B cell (primary cell): ENCODE measurements around the gene HSPBP1. TPM values are rescaled to one million over a fixed set of nuclear protein-coding genes. Genes with fewer than 3 reads are reported as not detected.

ENCODE experiments used
- ATAC-seq: fragments of 200-7000 bp; cut with Tn5 transposase; one replicate; pipeline ENCODE4 v1.10.0; 2021; ENCODE audit warnings: low read depth, mild to moderate bottlenecking, moderate number of reproducible peaks, moderate library complexity
- CTCF ChIA-PET: fragments of 350-600 bp; sonication (Branson Sonifier 250); formaldehyde crosslinking; loops from one replicate; lab custom pipeline; 2021; ENCODE audit warnings: antibody characterized with exemption, inconsistent platforms; lab: Charles Lee
- POLR2A ChIA-PET: fragments of 350-600 bp; sonication (Branson Sonifier 250); formaldehyde crosslinking; loops from one replicate; lab custom pipeline; 2021; ENCODE audit warnings: antibody characterized with exemption; lab: Charles Lee
- DNase-seq: peaks from one replicate; pipeline ENCODE4 v3.0.0; 2013
- H2AFZ ChIP-seq: 2 replicates; pipeline ENCODE4 v1.6.1; 2012; ENCODE audit warnings: mild to moderate bottlenecking, low read depth, low read length; ENCODE audit not compliant: insufficient read depth, poor library complexity, severe bottlenecking
- H3K27ac ChIP-seq, 2 donors: 1 replicate in 1 of 2; 2 replicates in 1 of 2; pipeline ENCODE4 v1.5.1; 2012 to 2013; ENCODE audit warnings: low read length in 2 of 2, mild to moderate bottlenecking in 2 of 2, moderate library complexity in 1 of 2
- H3K27me3 ChIP-seq, 4 experiments: fragments of 200-600 bp in 1 of 4; sonication (generic) in 1 of 4; replicated peaks in 1 of 4; 1 replicate in 2 of 4; 2 replicates in 2 of 4; pipeline versions ENCODE4 v1.6.1 to v1.7.0; 2013 to 2016; ENCODE audit warnings: low read length in 3 of 4, mild to moderate bottlenecking in 2 of 4, mixed read lengths in 1 of 4, moderate library complexity in 1 of 4; ENCODE audit not compliant: insufficient read depth in 4 of 4, control insufficient read depth in 3 of 4; ENCODE audit errors: control extremely low read depth in 1 of 4
- H3K36me3 ChIP-seq, 2 experiments: replicated peaks in 1 of 2; 1 replicate in 1 of 2; 2 replicates in 1 of 2; pipeline versions ENCODE4 v1.6.1 to v1.7.1; 2013; ENCODE audit warnings: low read length in 1 of 2; ENCODE audit not compliant: insufficient read depth in 2 of 2, control insufficient read depth in 1 of 2; ENCODE audit errors: control extremely low read depth in 1 of 2, extremely low read depth in 1 of 2
- H3K4me1 ChIP-seq, 2 donors: fragments of 200-600 bp in 1 of 2; sonication (generic) in 1 of 2; 1 replicate in 1 of 2; 2 replicates in 1 of 2; pipeline versions ENCODE4 v1.5.1 to v1.6.1; 2013 to 2017; ENCODE audit warnings: low read length in 2 of 2; ENCODE audit not compliant: control insufficient read depth in 2 of 2, insufficient read depth in 2 of 2
- H3K4me2 ChIP-seq: replicated peaks from 2 replicates; pipeline ENCODE3; 2012; ENCODE audit warnings: mild to moderate bottlenecking, low read depth, low read length; ENCODE audit not compliant: poor library complexity, severe bottlenecking
- H3K4me3 ChIP-seq, 5 experiments: fragments of 200-600 bp in 1 of 5; sonication (generic) in 1 of 5; 1 replicate in 3 of 5; 2 replicates in 2 of 5; pipeline versions ENCODE4 v1.5.1 to v1.7.0; 2011 to 2016; ENCODE audit warnings: low read length in 4 of 5, mild to moderate bottlenecking in 4 of 5, low read depth in 2 of 5, control low read depth in 1 of 5, moderate library complexity in 1 of 5; ENCODE audit not compliant: insufficient read depth in 1 of 5; ENCODE audit errors: control extremely low read depth in 1 of 5, extremely low read depth in 1 of 5
- H3K79me2 ChIP-seq: fragments of 200-600 bp; sonication (generic); one replicate; pipeline ENCODE4 v1.6.0; 2016; ENCODE audit warnings: low read length; ENCODE audit not compliant: control insufficient read depth, insufficient read depth
- H3K9ac ChIP-seq: fragments of 200-600 bp; sonication (generic); 2 replicates; pipeline ENCODE4 v1.6.1; 2017; ENCODE audit warnings: mild to moderate bottlenecking, low read length, moderate library complexity
- H3K9me3 ChIP-seq, 3 donors: one replicate each; pipeline versions ENCODE4 v1.6.1 to v1.7.1; 2013; ENCODE audit warnings: low read length in 2 of 3; ENCODE audit not compliant: control insufficient read depth in 2 of 3, insufficient read depth in 1 of 3; ENCODE audit errors: control extremely low read depth in 1 of 3
- H4K20me1 ChIP-seq: 2 replicates; pipeline ENCODE4 v1.6.0; 2012; ENCODE audit warnings: mild to moderate bottlenecking, low read length; ENCODE audit not compliant: insufficient read depth, control insufficient read depth, poor library complexity, severe bottlenecking
- H3K27ac Mint-ChIP-seq: one replicate; pipeline ENCODE4 v1.8.0; 2021; ENCODE audit warnings: mixed read lengths
- H3K27me3 Mint-ChIP-seq: one replicate; pipeline ENCODE4 v1.8.0; 2021; ENCODE audit warnings: mixed read lengths
- H3K4me1 Mint-ChIP-seq: one replicate; pipeline ENCODE4 v1.8.0; 2021; ENCODE audit warnings: mixed read lengths
- H3K4me3 Mint-ChIP-seq: one replicate; pipeline ENCODE4 v1.8.0; 2021; ENCODE audit warnings: mixed read lengths
- H3K9me3 Mint-ChIP-seq: one replicate; pipeline ENCODE4 v1.8.0; 2022; ENCODE audit warnings: mixed read lengths; ENCODE audit not compliant: insufficient read depth
- EZH2 ChIP-seq: IDR thresholded peaks from 2 replicates; pipeline ENCODE4 v1.6.1; 2012; ENCODE audit warnings: borderline replicate concordance, low read depth, mild to moderate bottlenecking, moderate library complexity, low read length; ENCODE audit not compliant: insufficient read depth, poor library complexity, severe bottlenecking
- WGBS: methylation state at CpG from one replicate; pipeline ENCODE4 v1.1.5; 2013; ENCODE audit warnings: missing lambda C conversion rate; ENCODE audit not compliant: insufficient coverage; 5-methylcytosine and 5-hydroxymethylcytosine counted together
- intact Hi-C: fragments of 100-400 bp; cut with micrococcal nuclease; formaldehyde crosslinking; loops from one replicate; pipeline ENCODE4 v1.10.0; 2022
- polyA plus RNA-seq: library from polyadenylated mRNA; depleted of rRNA; stranded (reverse); fragments of >200 nt; gene quantifications from 2 replicates; pipeline ENCODE4 v1.2.3, GENCODE V29; 2012
- total RNA-seq, 2 donors: library from RNA; stranded (reverse); fragments of 120-200 nt in 1 of 2; gene quantifications; 1 replicate in 1 of 2; 2 replicates in 1 of 2; pipeline versions ENCODE4 v1.2.3 to v1.2.4, GENCODE V29; 2013 to 2022
- TF ChIP-seq, protein P1 (sequence below): fragments of 200-600 bp; IDR thresholded peaks from one replicate; pipeline ENCODE4 v1.8.0; 2022; ENCODE audit warnings: antibody characterized with exemption, mild to moderate bottlenecking

HSPBP1 gene
- total and polyA plus RNA-seq, 2 donors (not counting 1 experiment from before 2014, with no cell fraction given), result 15.6 to 19.0 TPM

DNA sequence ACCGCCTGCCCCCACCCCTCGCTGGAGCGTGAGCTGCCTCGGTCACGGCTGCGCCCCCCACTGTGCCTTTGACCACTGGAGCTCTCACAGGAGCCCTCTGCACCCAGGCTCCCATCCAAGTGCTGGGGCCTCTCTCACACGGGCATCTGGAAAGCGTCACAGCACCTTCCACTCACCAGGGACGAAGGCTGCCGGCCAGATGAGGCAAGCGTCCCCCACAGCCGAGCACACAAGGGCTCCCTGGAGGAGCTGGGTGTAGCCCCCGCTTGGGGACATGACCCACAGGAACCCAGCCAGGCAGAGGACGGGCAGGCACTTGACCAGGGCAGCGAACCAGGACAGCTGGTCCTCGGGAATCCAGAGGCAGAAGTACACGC is 51.9 kb downstream of the HSPBP1 start:
- Histone ChIP-seq H2AFZ (no peak overlapping the region), H3K4me3 (no peak overlapping the region), H3K36me3 (peaks cover 0 to 68% of the 10 kb centered on the region in 2 experiments), H3K27ac (no peak overlapping the region), H3K79me2 (peaks cover 5% of the 10 kb centered on the region), H4K20me1 (peaks cover 69% of the 10 kb centered on the region), H3K4me1 (no peaks in the 10 kb centered on the region), H3K9ac (no peak overlapping the region), H3K27me3 (no peaks in the 10 kb centered on the region), H3K9me3 (no peaks in the 10 kb centered on the region), H3K4me2 (no peak overlapping the region)
- intact Hi-C loops, result no loop called here
- DNase-seq, result no peak
- TF ChIP-seq, protein P1, sequence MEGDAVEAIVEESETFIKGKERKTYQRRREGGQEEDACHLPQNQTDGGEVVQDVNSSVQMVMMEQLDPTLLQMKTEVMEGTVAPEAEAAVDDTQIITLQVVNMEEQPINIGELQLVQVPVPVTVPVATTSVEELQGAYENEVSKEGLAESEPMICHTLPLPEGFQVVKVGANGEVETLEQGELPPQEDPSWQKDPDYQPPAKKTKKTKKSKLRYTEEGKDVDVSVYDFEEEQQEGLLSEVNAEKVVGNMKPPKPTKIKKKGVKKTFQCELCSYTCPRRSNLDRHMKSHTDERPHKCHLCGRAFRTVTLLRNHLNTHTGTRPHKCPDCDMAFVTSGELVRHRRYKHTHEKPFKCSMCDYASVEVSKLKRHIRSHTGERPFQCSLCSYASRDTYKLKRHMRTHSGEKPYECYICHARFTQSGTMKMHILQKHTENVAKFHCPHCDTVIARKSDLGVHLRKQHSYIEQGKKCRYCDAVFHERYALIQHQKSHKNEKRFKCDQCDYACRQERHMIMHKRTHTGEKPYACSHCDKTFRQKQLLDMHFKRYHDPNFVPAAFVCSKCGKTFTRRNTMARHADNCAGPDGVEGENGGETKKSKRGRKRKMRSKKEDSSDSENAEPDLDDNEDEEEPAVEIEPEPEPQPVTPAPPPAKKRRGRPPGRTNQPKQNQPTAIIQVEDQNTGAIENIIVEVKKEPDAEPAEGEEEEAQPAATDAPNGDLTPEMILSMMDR, result no peak
- no peak for TF ChIP-seq EZH2
- Mint-ChIP-seq H3K4me1 (peaks cover 3% of the 10 kb centered on the region), H3K4me3 (no peak overlapping the region), H3K27ac (no peak overlapping the region), H3K9me3 (no peaks in the 10 kb centered on the region), H3K27me3 (no peaks in the 10 kb centered on the region)
- POLR2A ChIA-PET, result no interaction called here
- CTCF ChIA-PET, result no interaction called here
- no peak for ATAC-seq
- 90% methylated on average over 17 of the region's 17 CpGs for WGBS

DNA sequence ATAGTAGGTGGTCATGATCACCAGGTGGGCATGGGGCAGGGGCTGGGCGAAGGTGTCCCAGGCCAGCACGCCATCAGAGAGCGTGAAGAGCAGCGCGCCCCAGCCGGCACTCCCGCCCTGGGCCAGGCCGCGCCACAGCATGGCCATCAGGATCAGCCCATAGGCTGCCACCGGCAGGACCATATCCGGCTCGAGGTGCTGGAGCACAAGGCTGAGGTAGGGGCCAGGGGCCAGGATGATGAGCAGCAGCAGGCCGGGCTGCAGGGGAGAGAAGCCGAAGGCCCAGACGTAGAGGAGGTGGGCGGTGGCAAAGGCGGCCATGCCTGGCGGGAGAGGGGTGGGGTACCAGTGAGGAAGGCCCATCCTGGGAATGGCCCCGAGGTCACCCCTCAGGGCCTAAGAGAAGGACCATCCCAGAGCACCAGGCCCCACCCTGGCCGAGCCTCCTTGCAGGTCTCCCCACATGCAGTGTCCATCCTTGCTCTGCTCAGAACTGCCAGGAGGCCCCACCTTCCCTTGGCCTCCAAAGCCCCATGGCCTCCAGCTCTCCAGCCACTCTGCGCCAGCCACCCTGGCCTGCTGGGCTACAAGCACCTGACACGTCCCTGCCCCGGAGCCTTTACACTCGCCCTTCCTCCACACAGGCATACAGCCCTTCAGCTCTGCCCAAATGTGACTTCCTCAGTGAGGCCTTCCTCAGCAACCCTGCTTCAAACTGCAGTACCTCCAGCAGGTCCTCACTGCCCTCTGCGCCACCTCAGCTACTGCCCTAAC is 52.5 kb downstream of the HSPBP1 start:
- Histone ChIP-seq H3K9ac (no peak overlapping the region), H3K4me1 (no peaks in the 10 kb centered on the region), H4K20me1 (peaks cover 63% of the 10 kb centered on the region), H2AFZ (no peak overlapping the region), H3K9me3 (no peaks in the 10 kb centered on the region), H3K4me3 (no peak overlapping the region), H3K4me2 (no peak overlapping the region), H3K79me2 (peaks cover under 1% of the 10 kb centered on the region), H3K27ac (no peak overlapping the region), H3K27me3 (no peaks in the 10 kb centered on the region), H3K36me3 (peaks cover 0 to 62% of the 10 kb centered on the region in 2 experiments)
- ChIA-PET CTCF (no interaction called here), POLR2A (no interaction called here)
- intact Hi-C loops, result no loop called here
- DNase-seq, result no peak
- no peaks in the 10 kb centered on the region for H3K9me3 Mint-ChIP-seq
- no peak overlapping the region for H3K4me3 Mint-ChIP-seq
- peaks cover 3% of the 10 kb centered on the region for H3K4me1 Mint-ChIP-seq
- 93% methylated on average over 25 of the region's 25 CpGs for WGBS
- TF ChIP-seq EZH2, result no peak
- TF ChIP-seq, protein P1, result no peak
- H3K27me3 Mint-ChIP-seq, result no peaks in the 10 kb centered on the region
- ATAC-seq, result no peak
- no peak overlapping the region for H3K27ac Mint-ChIP-seq
